ENCODE results near the gene NHLH2.

NHLH2 gene

GRCh38 chr1:115796897-115797296 lies 44.0 kb downstream of the NHLH2 start:
- H3K27me3 ChIP-seq (ENCODE audit: insufficient read depth, low read depth, severe bottlenecking) = no peaks in the 10 kb centered on the region
- no peak overlapping the region for H3K4me3 ChIP-seq (ENCODE audit: low read depth, low read length)
- TF ChIP-seq CTCF (IDR thresholded peaks at IDR 0.05; ENCODE audit: low read depth, low read length) = no peak
- H3K27ac ChIP-seq = no peak overlapping the region
- no peaks in the 10 kb centered on the region for H3K9me3 ChIP-seq (ENCODE audit: severe bottlenecking)
- no peak for DNase-seq
- H3K36me3 ChIP-seq = no peaks in the 10 kb centered on the region

- no peak for DNase-seq
- no peak for TF ChIP-seq CTCF (IDR thresholded peaks at IDR 0.05; ENCODE audit: low read depth, low read length)
- no peak overlapping the region for H3K27ac ChIP-seq
- H3K36me3 ChIP-seq = no peaks in the 10 kb centered on the region
- no peaks in the 10 kb centered on the region for H3K27me3 ChIP-seq (ENCODE audit: insufficient read depth, low read depth, severe bottlenecking)
- H3K9me3 ChIP-seq (ENCODE audit: severe bottlenecking) = no peaks in the 10 kb centered on the region
- H3K4me3 ChIP-seq (ENCODE audit: low read depth, low read length) = no peak overlapping the region
Observed at GRCh38 chr1:115796036-115796435, 44.9 kb downstream of the NHLH2 start.

- no peak for DNase-seq
- Histone ChIP-seq H3K4me3 (ENCODE audit: low read depth, low read length) (no peak overlapping the region), H3K36me3 (no peaks in the 10 kb centered on the region)
Observed at GRCh38 chr1:115794976-115795639, 45.8 kb downstream of the NHLH2 start.

GRCh38 chr1:115793162-115793561 lies 47.8 kb downstream of the NHLH2 start:
- no peaks in the 10 kb centered on the region for H3K9me3 ChIP-seq (ENCODE audit: severe bottlenecking)
- H3K27me3 ChIP-seq (ENCODE audit: insufficient read depth, low read depth, severe bottlenecking) = no peaks in the 10 kb centered on the region
- no peak overlapping the region for H3K27ac ChIP-seq
- no peak for DNase-seq
- H3K4me3 ChIP-seq (ENCODE audit: low read depth, low read length) = no peak overlapping the region
- H3K36me3 ChIP-seq = no peaks in the 10 kb centered on the region
- no peak for TF ChIP-seq CTCF (IDR thresholded peaks at IDR 0.05; ENCODE audit: low read depth, low read length)

More at GRCh38 chr1:115794976-115795639, 45.8 kb downstream of the NHLH2 start:
- no peak for TF ChIP-seq CTCF (IDR thresholded peaks at IDR 0.05; ENCODE audit: low read depth, low read length)
- Histone ChIP-seq H3K27me3 (ENCODE audit: insufficient read depth, low read depth, severe bottlenecking) (no peaks in the 10 kb centered on the region), H3K27ac (no peak overlapping the region), H3K9me3 (ENCODE audit: severe bottlenecking) (no peaks in the 10 kb centered on the region)

- DNase-seq = no peak
- Histone ChIP-seq H3K4me3 (ENCODE audit: low read depth, low read length) (no peak overlapping the region), H3K27me3 (ENCODE audit: insufficient read depth, low read depth, severe bottlenecking) (no peaks in the 10 kb centered on the region), H3K27ac (no peak overlapping the region), H3K36me3 (no peaks in the 10 kb centered on the region), H3K9me3 (ENCODE audit: severe bottlenecking) (no peaks in the 10 kb centered on the region)
- TF ChIP-seq CTCF (IDR thresholded peaks at IDR 0.05; ENCODE audit: low read depth, low read length) = no peak
Observed at GRCh38 chr1:115791816-115792215, 49.1 kb downstream of the NHLH2 start.

- no peak for DNase-seq
- no peak for TF ChIP-seq CTCF (IDR thresholded peaks at IDR 0.05; ENCODE audit: low read depth, low read length)
- H3K27ac ChIP-seq = no peak overlapping the region
Observed at GRCh38 chr1:115790846-115791245, 50.1 kb downstream of the NHLH2 start.

More at GRCh38 chr1:115790846-115791245, 50.1 kb downstream of the NHLH2 start:
- Histone ChIP-seq H3K36me3 (no peaks in the 10 kb centered on the region), H3K4me3 (ENCODE audit: low read depth, low read length) (no peak overlapping the region), H3K9me3 (ENCODE audit: severe bottlenecking) (no peaks in the 10 kb centered on the region), H3K27me3 (ENCODE audit: insufficient read depth, low read depth, severe bottlenecking) (no peaks in the 10 kb centered on the region)

Data from WERI-Rb-1 (cell line).